Measurements from ENCODE around the gene CNTNAP2.
"Not testable (repeated sequence)": the region's sequence is repeated elsewhere in the genome, so short reads cannot be mapped to it uniquely, and the experiment has no call there.

Gene CNTNAP2

GRCh38 chr7:146791344-146792285 is 675.0 kb downstream of the CNTNAP2 start:
- no peak for DNase-seq

- DNase-seq = no peak
These were observed 688.0 kb downstream of the CNTNAP2 start for GRCh38 chr7:146804620-146805019.

DNA sequence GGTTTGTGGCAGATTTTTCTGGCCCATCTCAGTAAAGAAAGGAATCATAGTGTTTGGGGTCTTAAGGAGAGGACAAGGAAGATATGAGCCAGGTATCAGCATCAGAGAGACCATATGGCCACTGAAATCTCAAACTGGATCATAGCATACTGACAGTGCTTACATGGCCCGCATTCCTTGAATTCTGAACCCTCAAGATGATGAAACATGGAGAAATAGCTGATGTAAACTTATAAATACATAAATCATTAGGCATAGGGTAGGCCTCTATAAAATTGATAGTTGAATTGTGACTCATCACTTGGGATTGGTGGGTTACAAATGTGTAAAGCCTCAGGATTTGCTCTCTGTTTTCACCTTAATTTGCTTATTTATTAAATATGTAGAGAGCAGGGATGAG is 688.5 kb downstream of the CNTNAP2 start:
- DNase-seq = no peak

DNA sequence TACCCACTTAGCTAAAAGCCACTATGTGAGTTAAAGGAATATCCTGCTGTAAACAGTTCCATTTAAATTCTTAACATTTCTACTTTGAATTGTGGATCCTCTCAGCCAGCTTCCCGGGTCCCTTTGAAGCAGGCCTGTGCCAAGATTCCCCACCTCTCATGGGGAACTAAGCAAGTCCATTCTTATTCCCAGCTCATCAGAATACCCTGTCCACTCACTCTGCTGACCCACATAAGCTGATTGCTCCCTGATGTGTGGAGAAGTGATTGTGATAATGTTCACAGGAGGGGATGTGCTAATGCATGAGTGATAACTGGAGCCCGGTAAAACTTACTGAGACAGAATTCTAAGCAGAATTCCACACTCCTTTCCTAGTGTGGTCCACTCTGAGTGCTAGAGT is 709.7 kb downstream of the CNTNAP2 start:
- no peak for DNase-seq

DNA sequence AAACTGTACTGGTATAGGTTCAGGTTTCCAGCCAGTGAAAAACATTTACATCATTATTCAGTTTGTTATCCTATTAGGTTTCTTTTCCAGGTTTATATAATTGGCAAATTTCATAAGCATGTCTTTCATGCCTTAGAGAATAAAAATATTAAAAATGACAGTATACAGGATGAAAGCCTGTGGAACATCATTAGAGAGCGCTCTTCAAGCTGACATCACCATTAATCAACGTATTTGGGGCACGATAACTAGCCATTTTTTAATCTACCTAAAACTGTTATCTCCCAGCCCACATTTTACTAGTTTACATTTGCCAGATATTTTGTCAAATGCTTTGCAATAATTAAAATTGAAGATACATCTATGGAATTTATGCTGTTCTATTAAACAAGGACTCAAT is 714.1 kb downstream of the CNTNAP2 start:
- DNase-seq = no peak

DNA sequence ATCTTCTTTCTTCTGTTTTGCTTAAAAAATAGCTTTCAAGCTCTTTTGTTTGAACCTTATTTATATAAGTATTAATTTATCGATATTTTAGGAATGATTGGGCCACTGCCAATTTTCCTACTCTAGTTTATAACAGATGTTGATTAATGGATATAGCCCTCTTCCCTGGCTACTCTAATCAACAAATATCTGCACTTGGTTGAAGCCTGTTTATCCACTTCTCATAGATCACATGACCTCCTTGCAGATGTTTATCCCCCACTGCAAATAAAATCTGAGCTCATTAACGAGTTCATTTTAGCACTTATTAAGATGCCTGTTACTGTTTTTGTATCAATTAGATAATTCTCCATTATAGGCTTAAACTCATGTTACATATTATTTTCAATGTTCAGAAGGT is 715.3 kb downstream of the CNTNAP2 start:
- no peak for DNase-seq

DNA sequence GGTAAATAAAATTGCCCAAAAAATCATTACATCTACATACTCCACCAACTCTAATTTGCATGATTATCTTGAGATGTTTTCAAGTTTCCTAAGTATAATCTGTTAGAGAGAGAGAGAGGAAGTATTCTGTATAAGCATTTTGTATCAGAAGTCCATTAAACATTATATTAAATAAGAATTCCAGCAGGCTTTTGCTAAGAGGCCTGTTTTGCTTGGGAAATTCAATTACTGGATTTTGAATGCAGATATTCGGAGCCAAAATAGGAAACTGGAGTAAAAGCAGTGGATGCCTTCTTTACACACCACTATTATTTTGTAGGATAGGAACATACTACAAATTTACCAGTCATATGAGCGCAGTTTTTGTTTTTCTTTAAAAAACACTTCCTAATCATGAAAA is 727.8 kb downstream of the CNTNAP2 start:
- no peak for DNase-seq

- DNase-seq = no peak
These were observed 742.1 kb downstream of the CNTNAP2 start for GRCh38 chr7:146858690-146859089.

- no peak for DNase-seq
These were observed 745.1 kb downstream of the CNTNAP2 start for GRCh38 chr7:146861701-146862100.

DNA sequence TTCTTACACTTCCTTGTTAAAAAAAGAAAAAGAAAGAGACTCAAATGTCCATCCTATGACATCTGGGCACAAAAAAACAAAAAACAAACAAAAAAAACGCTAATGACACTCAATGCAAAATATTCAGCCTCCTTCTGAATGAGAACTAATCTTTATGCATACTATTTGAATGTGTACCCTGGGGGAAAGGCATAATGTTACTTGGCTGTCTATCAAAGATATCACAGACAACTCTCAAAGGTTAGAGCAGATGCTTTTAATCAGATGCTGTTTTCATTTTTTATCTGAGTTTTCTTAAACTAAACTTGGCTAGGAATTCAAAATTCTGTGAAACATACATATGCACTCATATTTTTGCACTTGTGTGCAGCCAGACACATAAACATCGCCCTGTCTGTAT is 745.8 kb downstream of the CNTNAP2 start:
- DNase-seq = no peak

GRCh38 chr7:146864644-146865043 is 748.0 kb downstream of the CNTNAP2 start:
- DNase-seq = no peak

GRCh38 chr7:146865696-146866095 is 749.1 kb downstream of the CNTNAP2 start:
- no peak for DNase-seq

DNA sequence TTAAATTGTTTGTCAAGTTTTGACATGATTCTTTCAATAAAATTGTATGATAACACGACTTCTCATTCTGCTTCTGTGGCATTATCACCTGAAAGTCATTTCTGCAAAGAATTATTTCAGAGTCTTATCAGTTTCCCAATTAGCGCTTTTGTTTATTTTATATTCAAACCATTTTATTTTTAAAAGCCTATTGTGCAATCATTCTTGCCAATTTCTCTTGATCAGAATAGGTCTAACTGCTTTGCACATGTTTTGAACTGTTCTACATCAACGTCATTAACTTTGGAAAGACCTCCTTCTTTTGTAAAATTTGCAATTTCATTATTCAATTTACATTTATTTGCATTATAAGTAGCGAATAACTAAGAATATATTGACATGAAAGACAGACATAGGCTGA is 758.1 kb downstream of the CNTNAP2 start:
- DNase-seq = no peak

- DNase-seq = no peak
These were observed 758.7 kb downstream of the CNTNAP2 start for GRCh38 chr7:146875237-146875785.

DNA sequence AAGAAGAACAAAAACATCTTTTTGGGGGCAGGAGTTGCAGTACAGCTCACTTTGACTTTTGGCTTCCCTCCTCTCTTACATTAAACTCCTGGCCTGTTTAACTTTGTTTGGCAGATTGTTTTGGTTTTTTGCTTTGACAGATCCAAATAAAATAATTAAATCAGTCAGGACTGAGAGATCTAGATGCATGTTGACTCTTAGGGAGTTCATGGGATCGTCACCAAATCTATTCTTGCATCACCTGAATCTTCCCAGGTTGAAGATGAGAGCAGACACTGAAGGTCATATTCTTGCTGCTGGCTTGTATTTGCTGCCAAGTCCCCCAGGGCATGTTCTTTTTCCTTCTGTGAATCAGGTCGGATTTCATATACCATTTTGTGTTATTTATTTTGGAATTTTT is 759.4 kb downstream of the CNTNAP2 start:
- DNase-seq = no peak

GRCh38 chr7:146876411-146876810 is 759.8 kb downstream of the CNTNAP2 start:
- DNase-seq = no peak

- DNase-seq = no peak
These were observed 762.3 kb downstream of the CNTNAP2 start for GRCh38 chr7:146878901-146879300.

GRCh38 chr7:146885231-146885630 is 768.6 kb downstream of the CNTNAP2 start:
- DNase-seq = no peak

DNA sequence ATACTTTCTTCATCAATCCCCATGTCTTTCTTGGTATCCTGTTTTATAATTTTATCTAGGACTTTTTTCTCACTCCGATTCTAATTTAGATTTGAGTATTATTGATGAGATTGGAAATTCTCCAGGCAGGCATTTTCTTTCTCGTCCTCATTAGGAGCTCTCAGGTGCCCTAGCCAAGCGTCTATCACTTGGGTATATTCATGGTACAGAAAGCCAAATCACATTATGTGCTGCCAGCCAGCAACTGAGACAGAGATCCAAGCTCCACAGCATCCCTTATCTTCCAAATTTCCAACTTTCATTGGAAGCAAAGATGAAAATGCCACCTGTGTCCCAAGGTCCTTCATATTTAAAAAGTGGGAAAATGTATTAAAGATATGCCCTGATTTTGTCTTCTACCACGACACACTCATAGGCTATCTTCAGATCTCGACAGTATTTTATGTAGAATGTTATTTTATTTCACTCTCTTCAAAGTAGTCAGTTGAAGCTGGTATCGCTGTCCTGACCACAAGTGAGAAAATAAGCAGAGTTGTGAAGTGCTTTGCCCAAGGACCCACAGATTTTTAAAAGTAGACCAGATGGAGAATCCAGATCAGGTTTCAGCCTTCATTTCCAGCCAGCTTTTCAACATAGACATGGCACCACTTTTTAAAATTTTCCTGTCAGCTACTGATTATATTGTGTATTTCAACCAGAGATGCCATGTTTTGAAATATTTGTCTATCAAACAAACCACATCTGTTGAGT is 773.4 kb downstream of the CNTNAP2 start:
- no peak for DNase-seq

- DNase-seq = no peak
These were observed 775.5 kb downstream of the CNTNAP2 start for GRCh38 chr7:146892151-146892550.

DNA sequence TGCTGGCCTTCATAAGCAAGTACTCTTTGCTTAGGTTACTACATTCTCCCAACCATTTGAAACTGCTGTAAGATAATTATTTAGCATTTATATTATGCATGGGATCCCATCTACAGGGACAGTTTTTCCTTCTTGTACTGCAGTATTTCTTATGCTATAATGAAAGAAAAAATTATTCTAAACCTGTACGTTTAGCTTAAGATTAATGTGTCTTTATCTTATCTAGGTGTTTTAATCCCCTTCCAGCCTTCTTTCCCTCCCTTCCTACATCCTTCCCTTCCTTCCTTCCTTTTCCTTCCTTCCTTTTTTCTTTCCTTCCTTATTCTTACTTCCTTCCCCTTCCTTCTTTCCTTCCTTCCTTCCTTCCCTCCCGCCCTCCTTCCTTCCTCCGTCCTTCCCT is 778.3 kb downstream of the CNTNAP2 start:
- DNase-seq = no peak

DNA sequence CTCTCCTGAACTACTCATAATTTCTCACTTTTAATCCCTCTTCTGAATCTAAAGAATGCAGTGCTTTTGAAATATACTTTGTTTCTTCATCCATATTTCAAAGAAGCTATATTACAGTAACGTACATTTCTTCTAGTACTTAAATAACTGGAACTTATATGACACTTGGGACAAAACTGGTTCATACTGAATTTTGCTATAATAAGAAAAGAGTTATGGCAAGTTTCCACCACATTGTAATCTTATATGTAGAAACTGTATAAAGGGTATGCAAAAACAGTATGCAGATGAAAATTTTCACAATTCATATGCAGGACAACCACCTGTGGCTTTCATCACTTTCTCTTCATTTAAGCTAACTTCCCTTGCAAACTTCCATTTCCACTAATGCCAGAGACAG is 785.7 kb downstream of the CNTNAP2 start:
- DNase-seq = no peak

DNA sequence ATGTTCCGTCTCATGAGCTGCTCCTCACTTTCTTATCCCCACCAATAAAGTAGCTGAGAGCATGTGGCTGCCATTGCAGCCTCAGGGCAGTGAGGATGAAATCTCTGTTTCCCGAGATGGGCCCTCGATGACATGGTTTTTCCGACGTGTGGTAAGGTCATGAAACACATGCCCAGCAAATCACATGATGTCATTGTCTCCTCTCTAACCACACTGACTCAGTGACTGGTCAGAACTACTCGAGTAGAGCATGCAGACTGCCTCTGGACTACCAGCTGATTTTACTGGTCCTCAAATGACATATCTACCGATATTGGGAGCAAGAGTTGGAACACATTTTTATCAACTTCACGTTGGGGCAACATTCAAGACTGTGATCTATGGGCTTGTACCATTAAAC is 786.1 kb downstream of the CNTNAP2 start:
- no peak for DNase-seq

GRCh38 chr7:146905746-146906145 is 789.1 kb downstream of the CNTNAP2 start:
- not testable (repeated sequence) for DNase-seq
